Gastroesophageal sphincter (tissue), 4 donors: Measurements from ENCODE around the gene MAML3. TPM values are rescaled to one million over a fixed set of nuclear protein-coding genes. Genes with fewer than 3 reads are reported as not detected.

Experiments
- ATAC-seq: fragments of 150-250 bp; one replicate; pipeline ENCODE4 v1.9.1; 2016; ENCODE audit warnings: mild to moderate bottlenecking, moderate library complexity
- H3K27ac ChIP-seq, 4 donors: fragments of 200-600 bp; sonication (generic) in 3 of 4; 1 replicate in 3 of 4; 2 replicates in 1 of 4; pipeline ENCODE4 v1.5.1; 2016 to 2019
- H3K27me3 ChIP-seq: fragments of 200-600 bp; sonication (generic); one replicate; pipeline ENCODE4 v1.5.1; 2019
- H3K36me3 ChIP-seq, 2 donors: fragments of 200-600 bp; sonication (generic); one replicate each; pipeline ENCODE4 v1.5.1; 2019; ENCODE audit warnings: control low read depth in 1 of 2
- H3K4me1 ChIP-seq, 3 donors: fragments of 200-600 bp; sonication (generic); 1 replicate in 2 of 3; 2 replicates in 1 of 3; pipeline ENCODE4 v1.5.1; 2016 to 2019; ENCODE audit warnings: control low read depth in 2 of 3
- H3K4me3 ChIP-seq, 2 donors: fragments of 200-600 bp; sonication (generic); one replicate each; pipeline ENCODE4 v1.5.1; 2019; ENCODE audit warnings: mild to moderate bottlenecking in 1 of 2, moderate library complexity in 1 of 2
- H3K9me3 ChIP-seq, 3 donors: fragments of 200-600 bp; sonication (generic); one replicate each; pipeline ENCODE4 v1.5.1; 2017 to 2019; ENCODE audit warnings: control low read depth in 2 of 3
- EP300 ChIP-seq: sonication (generic); formaldehyde crosslinking; IDR thresholded peaks from one replicate; pipeline ENCODE4 v1.6.1; 2017; ENCODE audit warnings: antibody characterized with exemption, mild to moderate bottlenecking
- POLR2A ChIP-seq, 2 donors: fragments of 450-650 bp; IDR thresholded peaks; one replicate each; pipeline ENCODE4 v1.6.1; 2017; ENCODE audit warnings: antibody characterized with exemption in 2 of 2, mild to moderate bottlenecking in 2 of 2, moderate library complexity in 1 of 2
- POLR2AphosphoS5 ChIP-seq: sonication (generic); formaldehyde crosslinking; IDR thresholded peaks from one replicate; pipeline ENCODE4 v1.6.1; 2017; ENCODE audit warnings: antibody characterized with exemption
- WGBS, 2 donors: methylation state at CpG; one replicate each; pipeline ENCODE4 v1.1.5; 2018; ENCODE audit warnings: low coverage in 1 of 2; 5-methylcytosine and 5-hydroxymethylcytosine counted together
- total RNA-seq, 4 donors: library from RNA; depleted of rRNA; stranded (reverse); fragments of >200 nt; gene quantifications; one replicate each; pipeline ENCODE4 v1.1.0, GENCODE V29; 2016
- TF ChIP-seq, protein P1 (sequence below), 4 experiments: fragments of 200-600 bp in 2 of 4; fragments of 450-650 bp in 2 of 4; sonication (generic) in 1 of 4; IDR thresholded peaks; one replicate each; pipeline ENCODE4 v1.5.1; 2017 to 2019; ENCODE audit warnings: antibody characterized with exemption in 4 of 4, mild to moderate bottlenecking in 2 of 4, moderate library complexity in 2 of 4

The MAML3 gene
- total RNA-seq, 4 donors from 2014 or later: 5.3 to 10.6 (median 9.3) TPM

DNA sequence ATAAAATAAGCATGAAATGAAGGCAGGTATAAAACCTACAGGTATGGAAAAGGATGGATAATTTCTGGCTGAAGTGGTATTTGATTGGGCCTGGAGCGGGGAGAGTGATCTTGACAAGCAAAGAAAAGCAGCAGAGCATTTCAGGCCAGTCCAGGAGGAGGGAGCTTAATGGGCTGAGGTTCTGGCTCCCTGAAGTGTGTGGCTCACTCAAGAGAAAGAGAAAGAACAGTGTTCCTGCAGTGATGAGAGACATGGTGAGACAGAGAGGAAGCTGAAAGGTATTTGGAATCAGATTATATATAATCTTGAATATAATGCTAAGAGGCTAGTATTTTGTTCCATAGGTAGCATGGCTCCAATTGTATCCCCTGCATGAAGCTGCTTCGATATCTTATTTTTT is 334.9 kb downstream of the MAML3 start:
- H3K9me3 ChIP-seq: no peaks in the 10 kb centered on the region
- no peak overlapping the region for H3K4me3 ChIP-seq
- no peak for ATAC-seq
- H3K27me3 ChIP-seq: no peaks in the 10 kb centered on the region
- 88 to 100% methylated on average over 2 of the region's 2 CpGs for WGBS, 2 donors
- no peaks in the 10 kb centered on the region for H3K36me3 ChIP-seq
- H3K27ac ChIP-seq: no peak overlapping the region
- TF ChIP-seq POLR2AphosphoS5 (no peak), POLR2A (IDR thresholded peaks at IDR 0.05) (no peak), EP300 (no peak)
- TF ChIP-seq, protein P1, sequence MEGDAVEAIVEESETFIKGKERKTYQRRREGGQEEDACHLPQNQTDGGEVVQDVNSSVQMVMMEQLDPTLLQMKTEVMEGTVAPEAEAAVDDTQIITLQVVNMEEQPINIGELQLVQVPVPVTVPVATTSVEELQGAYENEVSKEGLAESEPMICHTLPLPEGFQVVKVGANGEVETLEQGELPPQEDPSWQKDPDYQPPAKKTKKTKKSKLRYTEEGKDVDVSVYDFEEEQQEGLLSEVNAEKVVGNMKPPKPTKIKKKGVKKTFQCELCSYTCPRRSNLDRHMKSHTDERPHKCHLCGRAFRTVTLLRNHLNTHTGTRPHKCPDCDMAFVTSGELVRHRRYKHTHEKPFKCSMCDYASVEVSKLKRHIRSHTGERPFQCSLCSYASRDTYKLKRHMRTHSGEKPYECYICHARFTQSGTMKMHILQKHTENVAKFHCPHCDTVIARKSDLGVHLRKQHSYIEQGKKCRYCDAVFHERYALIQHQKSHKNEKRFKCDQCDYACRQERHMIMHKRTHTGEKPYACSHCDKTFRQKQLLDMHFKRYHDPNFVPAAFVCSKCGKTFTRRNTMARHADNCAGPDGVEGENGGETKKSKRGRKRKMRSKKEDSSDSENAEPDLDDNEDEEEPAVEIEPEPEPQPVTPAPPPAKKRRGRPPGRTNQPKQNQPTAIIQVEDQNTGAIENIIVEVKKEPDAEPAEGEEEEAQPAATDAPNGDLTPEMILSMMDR (IDR thresholded peaks at IDR 0.05): no peak
- peaks cover 8 to 25% (median 15%) of the 10 kb centered on the region in 3 donors for H3K4me1 ChIP-seq

DNA sequence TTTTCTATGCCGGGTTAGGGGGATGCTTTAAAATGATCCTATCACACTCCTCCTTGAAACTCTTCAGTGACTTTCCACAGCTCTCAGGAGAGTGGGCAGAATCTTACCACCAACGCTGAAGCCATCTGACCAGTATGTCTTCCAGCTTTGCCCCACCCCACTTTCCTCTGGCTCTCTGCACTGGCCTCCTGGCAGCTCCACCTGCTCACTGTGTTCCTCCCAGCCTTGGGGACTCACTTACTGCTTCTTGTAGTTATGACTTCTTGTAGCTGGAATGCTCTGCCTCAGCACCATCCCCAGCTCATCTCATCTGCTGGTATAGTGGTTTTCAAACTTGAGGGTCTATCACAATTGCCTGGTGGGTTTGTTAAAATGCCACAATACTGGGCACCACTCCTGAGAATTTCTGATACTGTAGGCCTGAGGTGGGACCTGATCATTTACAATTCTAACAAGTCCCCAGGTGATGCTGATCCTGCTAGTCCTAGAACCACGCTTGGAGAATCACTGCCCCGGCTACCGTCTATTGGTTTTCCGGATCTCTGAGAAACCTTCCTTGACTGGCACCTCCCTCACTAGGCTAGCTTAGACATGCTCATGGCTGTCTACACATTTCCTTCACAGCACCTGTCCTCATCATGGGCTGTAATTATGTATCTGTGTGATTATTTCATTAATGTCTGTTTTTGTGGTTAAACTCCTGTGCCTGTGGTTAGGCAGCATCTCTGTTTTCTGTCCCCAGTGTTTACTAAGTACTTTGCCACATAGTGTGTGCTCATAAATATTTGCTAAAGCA is 336.1 kb downstream of the MAML3 start:
- WGBS, 2 donors: 90 to 97% methylated on average over 5 to 6 of the region's 6 CpGs
- H3K9me3 ChIP-seq: no peaks in the 10 kb centered on the region
- no peaks in the 10 kb centered on the region for H3K27me3 ChIP-seq
- ATAC-seq: peak; percentile 51
- peaks cover 8 to 36% (median 15%) of the 10 kb centered on the region in 3 donors for H3K4me1 ChIP-seq
- no peak overlapping the region for H3K4me3 ChIP-seq
- H3K36me3 ChIP-seq: no peaks in the 10 kb centered on the region
- TF ChIP-seq POLR2AphosphoS5 (no peak), EP300 (no peak), POLR2A (IDR thresholded peaks at IDR 0.05) (no peak)
- TF ChIP-seq, protein P1 (IDR thresholded peaks at IDR 0.05): no peak
- H3K27ac ChIP-seq: peak overlapping the region in 3 of 4 donors; percentile 78 to 83 (median 81)

DNA sequence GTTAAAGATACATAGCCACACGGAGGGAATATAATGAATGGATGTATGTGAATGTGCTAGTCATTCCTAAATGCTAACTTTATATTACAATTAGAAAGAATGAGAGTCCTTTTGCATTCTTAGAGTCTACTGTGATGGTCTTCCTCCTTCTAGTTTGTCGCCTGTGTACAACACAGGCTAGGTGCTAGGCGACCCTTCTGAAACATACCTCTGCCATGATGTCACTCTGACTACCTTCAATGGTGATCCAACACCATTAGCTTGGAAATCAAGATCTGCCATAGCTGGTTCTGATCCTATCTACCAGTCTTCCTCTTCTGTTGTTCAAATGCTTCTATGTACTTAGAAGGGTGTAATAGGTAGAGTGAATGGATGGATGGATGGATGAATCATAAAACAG is 337.1 kb downstream of the MAML3 start:
- no peaks in the 10 kb centered on the region for H3K27me3 ChIP-seq
- H3K4me1 ChIP-seq: peaks cover 8 to 36% (median 15%) of the 10 kb centered on the region in 3 donors
- H3K27ac ChIP-seq: peak overlapping the region in 3 of 4 donors; percentile 78 to 83 (median 81)
- ATAC-seq: no peak
- H3K36me3 ChIP-seq: no peaks in the 10 kb centered on the region
- TF ChIP-seq, protein P1 (IDR thresholded peaks at IDR 0.05): no peak
- TF ChIP-seq POLR2A (IDR thresholded peaks at IDR 0.05) (no peak), POLR2AphosphoS5 (no peak), EP300 (no peak)
- WGBS, 2 donors: 75 to 94% methylated on average over 1 to 3 of the region's 3 CpGs
- no peak overlapping the region for H3K4me3 ChIP-seq
- H3K9me3 ChIP-seq: no peaks in the 10 kb centered on the region

DNA sequence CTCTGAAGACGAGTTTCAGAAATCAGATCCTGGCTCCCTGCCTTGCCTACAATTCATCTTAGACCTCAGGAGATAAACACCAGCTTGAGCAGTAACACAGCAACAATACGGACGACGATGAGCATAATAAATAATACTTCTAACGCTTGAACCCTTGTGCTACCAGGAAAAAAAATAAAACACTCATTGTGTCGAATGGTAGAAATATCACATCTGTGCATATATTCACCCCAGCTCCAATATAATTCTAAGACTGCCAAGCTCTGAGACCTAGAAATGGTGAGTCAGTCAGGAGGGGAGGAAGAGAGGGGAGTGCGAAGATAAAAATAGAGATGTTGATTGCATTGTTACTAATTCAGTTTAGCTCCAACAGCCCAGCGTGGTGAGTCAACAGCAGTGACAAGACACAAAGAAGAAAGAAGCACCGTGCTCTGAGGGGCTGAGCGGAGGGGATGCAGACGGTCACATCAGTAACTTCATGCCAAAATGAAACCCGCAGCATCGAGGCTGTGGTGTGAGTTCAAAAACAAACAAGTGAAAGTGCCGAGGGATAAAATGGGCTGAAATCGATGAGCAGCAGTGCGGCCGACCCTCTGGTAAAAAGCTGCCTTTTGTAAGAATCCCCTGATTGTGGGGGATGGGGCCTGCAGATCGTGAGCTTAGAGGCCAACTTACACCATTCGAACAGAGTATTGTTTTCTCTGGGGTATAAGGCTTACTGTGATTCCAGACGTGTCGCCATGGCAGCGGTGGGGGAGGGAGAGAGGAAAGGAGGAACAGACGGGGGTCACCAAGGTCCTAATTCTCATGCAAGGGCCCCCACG is 338.0 kb downstream of the MAML3 start:
- peak; percentile 89 for ATAC-seq
- Histone ChIP-seq H3K4me1 (peaks cover 8 to 36% (median 15%) of the 10 kb centered on the region in 3 donors), H3K27me3 (no peaks in the 10 kb centered on the region), H3K27ac (peak overlapping the region; percentile 19 to 83 (median 80)), H3K36me3 (no peaks in the 10 kb centered on the region), H3K4me3 (peak overlapping the region; percentile 39 to 52), H3K9me3 (peaks cover 0 to 3% (median 0%) of the 10 kb centered on the region in 3 donors)
- TF ChIP-seq POLR2A (IDR thresholded peaks at IDR 0.05) (no peak), POLR2AphosphoS5 (peak; percentile 57)
- WGBS, 2 donors: 2 to 6% methylated on average over 18 to 23 of the region's 24 CpGs

DNA sequence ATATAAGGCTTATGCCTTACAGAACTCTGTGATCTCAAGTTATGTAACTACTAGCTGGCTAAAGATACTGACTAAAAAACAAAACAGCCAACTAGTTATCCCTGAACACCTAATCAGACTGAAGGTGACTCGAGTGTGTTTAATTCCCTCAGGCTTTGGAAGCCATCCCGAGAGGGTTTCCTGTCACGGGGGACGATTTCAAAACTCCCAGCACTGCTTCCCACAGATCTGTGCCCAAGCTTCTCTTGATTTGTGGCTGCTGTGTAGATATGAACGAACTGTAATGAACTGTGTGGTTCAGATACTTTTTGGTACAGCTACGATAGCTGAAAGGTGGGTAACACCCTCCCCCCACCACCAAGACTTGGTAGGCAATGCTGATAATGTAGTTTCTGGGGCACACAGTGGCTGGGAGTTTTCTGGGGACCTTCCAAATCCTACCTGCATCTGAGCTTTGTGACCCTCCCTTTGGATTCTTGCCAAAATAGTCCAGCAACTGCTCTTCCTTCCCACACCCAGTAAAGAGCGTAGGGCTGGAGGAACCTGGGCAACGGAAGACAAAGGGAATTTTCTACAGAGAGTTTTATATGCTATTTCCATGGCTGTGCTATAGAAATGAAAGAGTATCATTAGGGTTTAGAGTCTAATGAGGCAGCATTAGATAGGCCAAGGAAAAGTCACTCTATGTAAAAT is 339.5 kb downstream of the MAML3 start:
- peaks cover 8 to 39% (median 15%) of the 10 kb centered on the region in 3 donors for H3K4me1 ChIP-seq
- peak; percentile 32 for ATAC-seq
- no peaks in the 10 kb centered on the region for H3K36me3 ChIP-seq
- H3K9me3 ChIP-seq: peaks cover 0 to 9% (median 0%) of the 10 kb centered on the region in 3 donors
- H3K27ac ChIP-seq: peak overlapping the region; percentile 60 to 83 (median 76)
- H3K4me3 ChIP-seq: no peak overlapping the region
- WGBS, 2 donors: 16 to 35% methylated on average over 4 to 6 of the region's 8 CpGs
- no peaks in the 10 kb centered on the region for H3K27me3 ChIP-seq
- no peak for TF ChIP-seq EP300
- TF ChIP-seq, protein P1 (IDR thresholded peaks at IDR 0.05): no peak
